CD14-positive monocyte (primary cell): Measurements from ENCODE around the gene NTM. TPM values are rescaled to one million over a fixed set of nuclear protein-coding genes. Genes with fewer than 3 reads are reported as not detected.

Source experiments
- DNase-seq, 3 donors: peaks; one replicate each; pipeline ENCODE4 v3.0.0-alpha.2; 2011 to 2022
- H2AFZ ChIP-seq: 2 replicates; pipeline ENCODE4 v1.6.0; 2012; ENCODE audit warnings: mild to moderate bottlenecking, low read depth, low read length, inconsistent platforms; ENCODE audit not compliant: insufficient read depth, poor library complexity, severe bottlenecking
- H3K27ac ChIP-seq, 2 donors: 1 replicate in 1 of 2; 2 replicates in 1 of 2; pipeline ENCODE4 v1.5.1; 2012 to 2013; ENCODE audit warnings: low read length in 2 of 2, control low read depth in 1 of 2, inconsistent platforms in 1 of 2, low read depth in 1 of 2, mild to moderate bottlenecking in 1 of 2
- H3K27me3 ChIP-seq, 2 donors: one replicate each; pipeline versions ENCODE4 v1.6.0 to v1.6.1; 2011 to 2013; ENCODE audit warnings: low read length in 2 of 2; ENCODE audit not compliant: control insufficient read depth in 2 of 2, insufficient read depth in 2 of 2
- H3K36me3 ChIP-seq, 2 donors: replicated peaks in 1 of 2; 1 replicate in 1 of 2; 2 replicates in 1 of 2; pipeline versions ENCODE4 v1.5.1 to v1.6.1; 2012 to 2013; ENCODE audit warnings: low read length in 2 of 2, control low read depth in 1 of 2, inconsistent platforms in 1 of 2, mild to moderate bottlenecking in 1 of 2; ENCODE audit not compliant: insufficient read depth in 2 of 2, control insufficient read depth in 1 of 2
- H3K4me1 ChIP-seq, 2 donors: 1 replicate in 1 of 2; 2 replicates in 1 of 2; pipeline versions ENCODE4 v1.5.1 to v1.6.1; 2012 to 2013; ENCODE audit warnings: low read length in 2 of 2, control low read depth in 1 of 2, inconsistent platforms in 1 of 2, mild to moderate bottlenecking in 1 of 2, moderate library complexity in 1 of 2; ENCODE audit not compliant: insufficient read depth in 2 of 2, control insufficient read depth in 1 of 2
- H3K4me2 ChIP-seq: replicated peaks from 2 replicates; pipeline ENCODE3; 2012; ENCODE audit warnings: low read length, moderate library complexity, mild to moderate bottlenecking; ENCODE audit not compliant: poor library complexity, severe bottlenecking; ENCODE audit errors: extremely low read depth
- H3K4me3 ChIP-seq, 3 experiments: fragments of 200-600 bp in 1 of 3; sonication (generic) in 1 of 3; replicated peaks in 1 of 3; 1 replicate in 2 of 3; 2 replicates in 1 of 3; pipeline ENCODE4 v1.5.1; 2011 to 2013; ENCODE audit warnings: low read length in 3 of 3, mild to moderate bottlenecking in 3 of 3, control low read depth in 2 of 3, low read depth in 2 of 3, inconsistent platforms in 1 of 3, moderate library complexity in 1 of 3
- H3K79me2 ChIP-seq: 2 replicates; pipeline ENCODE4 v1.6.0; 2012; ENCODE audit warnings: mild to moderate bottlenecking, control low read depth, inconsistent platforms, low read length, moderate library complexity; ENCODE audit not compliant: insufficient read depth
- H3K9ac ChIP-seq: 2 replicates; pipeline ENCODE4 v1.6.0; 2017; ENCODE audit warnings: low read length, mild to moderate bottlenecking; ENCODE audit not compliant: insufficient read depth, poor library complexity, severe bottlenecking
- H3K9me3 ChIP-seq, 2 donors: replicated peaks in 1 of 2; 1 replicate in 1 of 2; 2 replicates in 1 of 2; pipeline versions ENCODE4 v1.5.1 to v1.6.1; 2012 to 2013; ENCODE audit warnings: low read length in 2 of 2, control low read depth in 1 of 2; ENCODE audit not compliant: control insufficient read depth in 1 of 2, insufficient read depth in 1 of 2
- H4K20me1 ChIP-seq: 2 replicates; pipeline ENCODE4 v1.6.0; 2012; ENCODE audit warnings: mild to moderate bottlenecking, low read length, control low read depth, moderate library complexity; ENCODE audit not compliant: insufficient read depth
- H3K27ac Mint-ChIP-seq, 7 donors: one replicate each; pipeline ENCODE4 v1.8.0; 2020; ENCODE audit warnings: mild to moderate bottlenecking in 7 of 7, mixed read lengths in 7 of 7, moderate library complexity in 6 of 7, inconsistent platforms in 2 of 7
- H3K27me3 Mint-ChIP-seq, 3 donors: one replicate each; pipeline ENCODE4 v1.8.0; 2021 to 2022; ENCODE audit warnings: low read depth in 3 of 3, mild to moderate bottlenecking in 3 of 3, mixed read lengths in 3 of 3, moderate library complexity in 3 of 3, inconsistent platforms in 1 of 3
- H3K36me3 Mint-ChIP-seq, 2 donors: one replicate each; pipeline ENCODE4 v1.8.0; 2020; ENCODE audit warnings: mixed read lengths in 2 of 2, inconsistent platforms in 1 of 2, mild to moderate bottlenecking in 1 of 2
- H3K4me1 Mint-ChIP-seq: one replicate; pipeline ENCODE4 v1.8.0; 2020; ENCODE audit warnings: mild to moderate bottlenecking, mixed read lengths
- H3K4me3 Mint-ChIP-seq, 2 donors: one replicate each; pipeline ENCODE4 v1.8.0; 2020; ENCODE audit warnings: mild to moderate bottlenecking in 2 of 2, mixed read lengths in 2 of 2, moderate library complexity in 1 of 2
- H3K9me3 Mint-ChIP-seq, 7 donors: one replicate each; pipeline ENCODE4 v1.8.0; 2020 to 2022; ENCODE audit warnings: mixed read lengths in 7 of 7, mild to moderate bottlenecking in 6 of 7, moderate library complexity in 6 of 7, inconsistent platforms in 2 of 7
- WGBS: methylation state at CpG from one replicate; pipeline ENCODE4 v1.1.5; 2013; ENCODE audit warnings: missing lambda C conversion rate; ENCODE audit not compliant: insufficient coverage; 5-methylcytosine and 5-hydroxymethylcytosine counted together
- intact Hi-C, 2 donors: fragments of 100-400 bp; cut with micrococcal nuclease; formaldehyde crosslinking; loops; one replicate each; pipeline versions ENCODE4 v1.15.0 to v1.15.1; 2023
- polyA plus RNA-seq, 3 donors: library from polyadenylated mRNA; depleted of rRNA in 1 of 3; unstranded in 2 of 3; stranded (reverse) in 1 of 3; fragments of 300-500 nt in 2 of 3; fragments of >200 nt in 1 of 3; fragmentation: Illumina TruSeq in 2 of 3; gene quantifications; 1 replicate in 2 of 3; 2 replicates in 1 of 3; pipeline ENCODE4 v1.2.3, GENCODE V29; 2012 to 2021
- TF ChIP-seq, protein P1 (sequence below): fragments of 200-600 bp; IDR thresholded peaks from one replicate; pipeline ENCODE4 v1.8.0; 2022; ENCODE audit warnings: antibody characterized with exemption, mild to moderate bottlenecking

Gene NTM
- polyA plus RNA-seq, 3 donors, result not detected

- Histone ChIP-seq H3K27ac (no peak overlapping the region), H2AFZ (no peak overlapping the region), H3K4me3 (no peak overlapping the region), H3K4me1 (no peaks in the 10 kb centered on the region), H3K9me3 (no peaks in the 10 kb centered on the region), H3K9ac (no peak overlapping the region), H3K4me2 (no peak overlapping the region), H3K27me3 (no peaks in the 10 kb centered on the region), H4K20me1 (no peaks in the 10 kb centered on the region), H3K79me2 (no peaks in the 10 kb centered on the region), H3K36me3 (no peaks in the 10 kb centered on the region)
- intact Hi-C loops, result no loop called here
- H3K4me3 Mint-ChIP-seq, result no peak overlapping the region
- peaks cover 0 to 2% (median 0%) of the 10 kb centered on the region in 7 donors for H3K9me3 Mint-ChIP-seq
- 86% methylated on average over 3 of the region's 7 CpGs for WGBS
- no peaks in the 10 kb centered on the region for H3K36me3 Mint-ChIP-seq
- DNase-seq, result no peak
- TF ChIP-seq, protein P1, sequence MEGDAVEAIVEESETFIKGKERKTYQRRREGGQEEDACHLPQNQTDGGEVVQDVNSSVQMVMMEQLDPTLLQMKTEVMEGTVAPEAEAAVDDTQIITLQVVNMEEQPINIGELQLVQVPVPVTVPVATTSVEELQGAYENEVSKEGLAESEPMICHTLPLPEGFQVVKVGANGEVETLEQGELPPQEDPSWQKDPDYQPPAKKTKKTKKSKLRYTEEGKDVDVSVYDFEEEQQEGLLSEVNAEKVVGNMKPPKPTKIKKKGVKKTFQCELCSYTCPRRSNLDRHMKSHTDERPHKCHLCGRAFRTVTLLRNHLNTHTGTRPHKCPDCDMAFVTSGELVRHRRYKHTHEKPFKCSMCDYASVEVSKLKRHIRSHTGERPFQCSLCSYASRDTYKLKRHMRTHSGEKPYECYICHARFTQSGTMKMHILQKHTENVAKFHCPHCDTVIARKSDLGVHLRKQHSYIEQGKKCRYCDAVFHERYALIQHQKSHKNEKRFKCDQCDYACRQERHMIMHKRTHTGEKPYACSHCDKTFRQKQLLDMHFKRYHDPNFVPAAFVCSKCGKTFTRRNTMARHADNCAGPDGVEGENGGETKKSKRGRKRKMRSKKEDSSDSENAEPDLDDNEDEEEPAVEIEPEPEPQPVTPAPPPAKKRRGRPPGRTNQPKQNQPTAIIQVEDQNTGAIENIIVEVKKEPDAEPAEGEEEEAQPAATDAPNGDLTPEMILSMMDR, result no peak
- no peaks in the 10 kb centered on the region for H3K4me1 Mint-ChIP-seq
- no peak overlapping the region for H3K27ac Mint-ChIP-seq
- peaks cover 0 to 9% (median 6%) of the 10 kb centered on the region in 3 donors for H3K27me3 Mint-ChIP-seq
Observed at GRCh38 chr11:131537196-131537595, 166.8 kb downstream of the NTM start.

DNA sequence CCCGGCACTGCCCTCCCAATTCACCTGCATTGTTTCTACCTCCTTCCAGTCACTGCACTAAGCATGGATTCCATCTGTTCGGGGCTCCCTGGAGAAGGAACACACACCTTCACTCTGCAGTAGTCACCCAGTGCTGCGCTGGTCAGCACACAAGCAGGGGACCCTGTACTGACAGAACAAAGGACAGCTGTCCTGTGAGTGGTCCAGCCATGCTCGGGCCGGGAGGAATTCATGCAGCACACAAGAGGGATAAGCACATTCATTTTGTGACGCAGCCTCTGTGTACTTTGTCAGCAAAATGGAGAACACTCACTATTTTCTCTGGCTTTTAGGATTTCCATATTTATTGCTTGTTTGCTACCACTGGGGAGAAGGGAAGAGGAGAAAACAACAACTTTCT is 167.3 kb downstream of the NTM start:
- Mint-ChIP-seq H3K36me3 (no peaks in the 10 kb centered on the region), H3K4me1 (no peaks in the 10 kb centered on the region), H3K4me3 (no peak overlapping the region), H3K27me3 (peaks cover 0 to 9% (median 6%) of the 10 kb centered on the region in 3 donors), H3K27ac (no peak overlapping the region), H3K9me3 (peaks cover 0 to 2% (median 0%) of the 10 kb centered on the region in 7 donors)
- no peak overlapping the region for H3K4me3 ChIP-seq
- H3K4me2 ChIP-seq, result no peak overlapping the region
- H2AFZ ChIP-seq, result no peak overlapping the region
- TF ChIP-seq, protein P1, result no peak
- no peaks in the 10 kb centered on the region for H3K4me1 ChIP-seq
- no peaks in the 10 kb centered on the region for H3K36me3 ChIP-seq
- WGBS, result 55% methylated on average over 5 of the region's 6 CpGs
- H3K79me2 ChIP-seq, result no peaks in the 10 kb centered on the region
- H3K27ac ChIP-seq, result no peak overlapping the region
- no peak overlapping the region for H3K9ac ChIP-seq
- no peaks in the 10 kb centered on the region for H3K27me3 ChIP-seq
- no peak for DNase-seq
- intact Hi-C loops, result no loop called here
- H4K20me1 ChIP-seq, result no peaks in the 10 kb centered on the region
- H3K9me3 ChIP-seq, result no peaks in the 10 kb centered on the region
